K562 (cell line): Measurements from ENCODE around the gene CDKN2AIPNL. TPM values are rescaled to one million over a fixed set of nuclear protein-coding genes. Genes with fewer than 3 reads are reported as not detected.

Source experiments
- ATAC-seq: fragments of 200-7000 bp; cut with Tn5 transposase; 3 replicates; pipeline ENCODE4 v1.9.1; 2020; ENCODE audit warnings: moderate library complexity
- BruUV-seq: library from RNA; stranded (reverse); fragments of 400-500 nt; replicated peaks from 2 replicates; lab custom pipeline; 2021; lab: Mats Ljungman, UMichigan
- CTCF ChIA-PET: fragments of 300-600 bp; formaldehyde crosslinking; extraction: SDS; loops from one replicate; lab custom pipeline; 2021; ENCODE audit warnings: low intra/inter-chr PET ratio; lab: Yijun Ruan, JAX
- POLR2A ChIA-PET: fragments of 300-600, 350-650 bp; sonication (Branson Sonifier 250); formaldehyde crosslinking; extraction: SDS; loops from one replicate; lab custom pipeline; 2021; ENCODE audit warnings: antibody characterized with exemption, inconsistent platforms; lab: Yijun Ruan, JAX
- DNase-seq, 4 experiments: peaks; one replicate each; pipeline versions ENCODE4 v3.0.0 to v3.0.0-alpha.2; 2011 to 2018; ENCODE audit warnings: low spot score in 3 of 4, mixed read lengths in 3 of 4; ENCODE audit errors: extremely low read depth in 1 of 4
- FAIRE-seq: peaks from 2 replicates; lab custom pipeline; 2011; peaks lifted over from hg19 to GRCh38; lab: Jason Lieb, UNC
- H2AFZ ChIP-seq: 2 replicates; pipeline ENCODE4 v1.6.0; 2011; ENCODE audit warnings: low read depth, low read length, control low read depth, inconsistent platforms
- H3K27ac ChIP-seq: fragments of 200-600 bp; 3 replicates; pipeline ENCODE4 v1.8.0; 2011; ENCODE audit warnings: low read depth, mild to moderate bottlenecking, control low read depth, inconsistent platforms, low read length, moderate library complexity, mixed read lengths; ENCODE audit errors: extremely low read depth
- H3K27me3 ChIP-seq, 2 experiments: fragments of 300-600 bp in 1 of 2; 2 replicates in 1 of 2; 3 replicates in 1 of 2; pipeline versions ENCODE4 v1.6.0 to v1.8.0; 2011; ENCODE audit warnings: inconsistent platforms in 2 of 2, low read length in 2 of 2, mild to moderate bottlenecking in 1 of 2, mixed read lengths in 1 of 2, moderate library complexity in 1 of 2; ENCODE audit not compliant: control insufficient read depth in 2 of 2, insufficient read depth in 2 of 2
- H3K36me3 ChIP-seq: fragments of 300-600 bp; 3 replicates; pipeline ENCODE4 v1.8.0; 2011; ENCODE audit warnings: mild to moderate bottlenecking, low read length, inconsistent platforms; ENCODE audit not compliant: control insufficient read depth, insufficient read depth
- H3K4me1 ChIP-seq, 2 experiments: fragments of 200-600 bp in 1 of 2; replicated peaks in 1 of 2; 2 replicates in 1 of 2; 3 replicates in 1 of 2; pipeline versions ENCODE4 v1.5.1 to v1.8.0; 2011; ENCODE audit warnings: inconsistent platforms in 2 of 2, low read length in 2 of 2, mild to moderate bottlenecking in 1 of 2, mixed read lengths in 1 of 2, moderate library complexity in 1 of 2; ENCODE audit not compliant: control insufficient read depth in 2 of 2, insufficient read depth in 2 of 2
- H3K4me2 ChIP-seq: 2 replicates; pipeline ENCODE4 v1.6.1; 2011; ENCODE audit warnings: low read length, control low read depth, inconsistent platforms, mixed read lengths; ENCODE audit not compliant: insufficient read depth
- H3K4me3 ChIP-seq: fragments of 200-600 bp; sonication (generic), shearing (Covaris generic); 2 replicates; pipeline ENCODE4 v1.5.1; 2016; ENCODE audit warnings: control low read depth, inconsistent platforms
- H3K79me2 ChIP-seq: fragments of 200-600 bp; 3 replicates; pipeline ENCODE4 v1.8.0; 2011; ENCODE audit warnings: low read length, inconsistent platforms; ENCODE audit not compliant: control insufficient read depth, insufficient read depth
- H3K9ac ChIP-seq, 2 experiments: 2 replicates each; pipeline versions ENCODE4 v1.6.0 to v1.6.1; 2011; ENCODE audit warnings: low read depth in 2 of 2, low read length in 2 of 2, control low read depth in 1 of 2, inconsistent platforms in 1 of 2, mild to moderate bottlenecking in 1 of 2, mixed read lengths in 1 of 2; ENCODE audit not compliant: insufficient read depth in 1 of 2
- H3K9me1 ChIP-seq: one replicate; pipeline ENCODE4 v1.6.0; 2011; ENCODE audit warnings: inconsistent platforms, mild to moderate bottlenecking, low read length, moderate library complexity; ENCODE audit not compliant: control insufficient read depth, insufficient read depth
- H3K9me3 ChIP-seq: replicated peaks from 2 replicates; pipeline ENCODE4 v1.5.1; 2011; ENCODE audit warnings: low read depth, low read length, inconsistent platforms; ENCODE audit not compliant: control insufficient read depth, insufficient read depth
- H4K20me1 ChIP-seq: replicated peaks from 2 replicates; pipeline ENCODE4 v1.6.1; 2011; ENCODE audit warnings: low read length, inconsistent platforms, mixed read lengths; ENCODE audit not compliant: control insufficient read depth, insufficient read depth
- ATF3 ChIP-seq, 2 experiments: fragments of 450-650 bp in 1 of 2; sonication (generic) in 1 of 2; formaldehyde crosslinking in 1 of 2; IDR thresholded peaks in 1 of 2; conservative IDR thresholded peaks in 1 of 2; 2 replicates each; pipeline versions ENCODE4 v1.6.1 to v1.8.1; 2016 to 2023; ENCODE audit warnings: mild to moderate bottlenecking in 2 of 2, moderate library complexity in 2 of 2, inconsistent platforms in 1 of 2, missing genetic modification reagents in 1 of 2
- C11orf30 ChIP-seq: fragments of 450-650 bp; IDR thresholded peaks from 2 replicates; pipeline ENCODE4 v1.6.1; 2016; ENCODE audit warnings: low read depth, mild to moderate bottlenecking
- FUS ChIP-seq: fragments of 200-400 bp; formaldehyde crosslinking; optimal IDR thresholded peaks from 2 replicates; pipeline ENCODE3; 2017; ENCODE audit warnings: low read depth, low read length
- HDGF ChIP-seq: fragments of 450-650 bp; IDR thresholded peaks from 2 replicates; pipeline ENCODE4 v1.6.1; 2016
- MAFG ChIP-seq: fragments of 450-650 bp; conservative IDR thresholded peaks from 2 replicates; pipeline ENCODE4 v1.6.1; 2016; ENCODE audit warnings: missing genetic modification characterization, missing compliant biosample characterization
- PPARD ChIP-seq: fragments of 250-450 bp; sonication (Bioruptor Pico); IDR thresholded peaks from 2 replicates; pipeline ENCODE4 v1.8.0; 2022; ENCODE audit warnings: inconsistent platforms, mild to moderate bottlenecking, moderate library complexity
- RUNX1 ChIP-seq: sonication (generic); IDR thresholded peaks from 2 replicates; pipeline ENCODE4 v1.6.1; 2016; ENCODE audit warnings: antibody characterized with exemption, low read depth
- SRSF3 ChIP-seq: fragments of 200-400 bp; formaldehyde crosslinking; IDR thresholded peaks from 2 replicates; pipeline ENCODE4 v1.6.1; 2016; ENCODE audit warnings: mild to moderate bottlenecking, low read length, moderate library complexity; ENCODE audit not compliant: insufficient read depth
- XRCC4 ChIP-seq: IDR thresholded peaks from one replicate; pipeline ENCODE4 v1.6.1; 2011; ENCODE audit not compliant: insufficient read depth, insufficient read length; ENCODE audit errors: extremely low read depth
- ZNF263 ChIP-seq: sonication (generic); formaldehyde crosslinking; IDR thresholded peaks from 2 replicates; pipeline ENCODE4 v1.8.0; 2022; ENCODE audit warnings: mild to moderate bottlenecking, missing genetic modification reagents, borderline replicate concordance
- ZNF41 ChIP-seq: fragments of 250-450 bp; sonication (Bioruptor Pico); conservative IDR thresholded peaks from 2 replicates; pipeline ENCODE4 v1.4.0; 2020; ENCODE audit warnings: mild to moderate bottlenecking
- WGBS: fragments of 100-300 bp; shearing (Covaris generic); methylation state at CpG from one replicate; pipeline ENCODE4 v1.1.6; 2016; ENCODE audit warnings: low coverage, mixed read lengths; ENCODE audit not compliant: insufficient coverage; ENCODE audit errors: missing lambda C conversion rate; 5-methylcytosine and 5-hydroxymethylcytosine counted together
- in situ Hi-C: fragments of 300-500 bp; cut with MboI; formaldehyde crosslinking; loops from 4 replicates; pipeline ENCODE4 v1.15.0; 2018; ENCODE audit warnings: inconsistent platforms, mixed read lengths
- intact Hi-C: fragments of 100-400 bp; cut with micrococcal nuclease; formaldehyde crosslinking; loops from 2 replicates; pipeline ENCODE4 v1.14.2; 2022
- polyA plus RNA-seq, 8 experiments: library from polyadenylated mRNA; depleted of rRNA in 4 of 8; stranded (reverse) in 5 of 8; unstranded in 3 of 8; fragments of >200 nt; fragmentation: Nextera tagmentation in 2 of 8; fragmentation: Illumina TruSeq in 1 of 8; extraction: Ambion mirVana in 2 of 8; extraction: Trizol in 1 of 8; gene quantifications; 2 replicates each; pipeline versions ENCODE4 v1.2.1 to v1.2.3, GENCODE V29; 2011 to 2014; ENCODE audit warnings: inconsistent platforms in 1 of 8, missing spikeins in 1 of 8
- total RNA-seq, 7 experiments: library from RNA; depleted of rRNA in 6 of 7; stranded (reverse); fragments of >200 nt in 6 of 7; fragmentation: Illumina TruSeq in 2 of 7; extraction: Trizol in 2 of 7; gene quantifications; 2 replicates each; pipeline versions ENCODE4 v1.2.1 to v1.2.3, GENCODE V29; 2011 to 2021; ENCODE audit warnings: low replicate concordance in 1 of 7
- TF ChIP-seq, protein P1 (sequence below): fragments of 450-650 bp; IDR thresholded peaks from 2 replicates; pipeline ENCODE4 v1.6.1; 2016; ENCODE audit warnings: antibody characterized with exemption

CDKN2AIPNL gene
- total and polyA plus RNA-seq, 9 of the 15 experiments (the other 6 are each of a cell fraction or from before 2014, with no cell fraction given), result 19.9 to 46.9 (median 42.2) TPM

DNA sequence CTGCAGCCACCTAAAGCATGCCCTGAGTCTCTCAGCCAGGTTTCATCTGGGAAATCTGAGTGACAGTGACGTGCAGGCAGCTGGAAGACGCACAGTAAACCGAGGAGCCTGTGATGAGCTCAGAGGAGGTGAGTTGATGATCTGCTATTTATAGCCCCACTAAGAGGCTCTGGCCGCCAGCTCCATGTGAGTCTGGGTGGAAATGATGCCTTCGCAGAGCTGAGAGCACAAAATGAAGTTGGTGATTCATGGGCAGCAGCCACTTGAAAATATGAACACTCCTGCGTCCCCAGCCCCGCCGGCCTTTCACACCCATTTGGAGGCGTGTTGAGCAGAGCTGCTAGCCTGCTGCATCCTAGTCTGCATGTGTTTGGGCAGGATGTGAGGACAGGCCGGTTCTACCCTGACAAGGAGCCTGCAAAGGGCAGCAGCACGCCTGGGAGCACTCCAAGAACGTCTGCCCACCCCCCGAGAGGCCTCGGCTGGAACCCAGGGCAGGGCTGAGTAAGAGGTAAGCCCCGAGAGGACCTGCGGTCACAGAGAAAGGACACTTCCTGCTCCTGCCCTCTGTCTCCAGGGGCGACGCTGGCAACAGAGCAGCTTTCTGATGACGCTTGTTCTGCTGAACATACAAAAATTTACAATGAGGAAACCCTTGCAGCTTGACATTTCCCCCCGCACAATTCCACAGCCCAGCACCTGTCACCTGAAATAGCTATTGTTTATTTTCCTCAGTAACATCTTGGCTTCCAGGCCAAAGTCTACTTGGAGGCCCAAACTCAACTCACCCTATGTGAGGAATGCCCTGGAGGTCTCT is 25.1 kb upstream of the CDKN2AIPNL start (continued):
- no peak for TF ChIP-seq PPARD (CRISPR knock-in tag)
- no peak for TF ChIP-seq RUNX1
- no peak for TF ChIP-seq ZNF263 (CRISPR knock-in tag)
- TF ChIP-seq FUS, result no peak
- TF ChIP-seq, protein P1, sequence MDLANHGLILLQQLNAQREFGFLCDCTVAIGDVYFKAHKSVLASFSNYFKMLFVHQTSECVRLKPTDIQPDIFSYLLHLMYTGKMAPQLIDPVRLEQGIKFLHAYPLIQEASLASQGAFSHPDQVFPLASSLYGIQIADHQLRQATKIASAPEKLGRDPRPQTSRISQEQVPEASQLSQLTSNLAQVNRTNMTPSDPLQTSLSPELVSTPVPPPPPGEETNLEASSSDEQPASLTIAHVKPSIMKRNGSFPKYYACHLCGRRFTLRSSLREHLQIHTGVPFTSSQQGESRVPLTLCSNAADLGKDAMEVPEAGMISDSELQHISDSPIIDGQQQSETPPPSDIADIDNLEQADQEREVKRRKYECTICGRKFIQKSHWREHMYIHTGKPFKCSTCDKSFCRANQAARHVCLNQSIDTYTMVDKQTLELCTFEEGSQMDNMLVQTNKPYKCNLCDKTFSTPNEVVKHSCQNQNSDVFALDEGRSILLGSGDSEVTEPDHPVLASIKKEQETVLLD, result no peak
- no peak for TF ChIP-seq MAFG (tag)
- no peak for TF ChIP-seq XRCC4
- no peak for TF ChIP-seq HDGF
- TF ChIP-seq C11orf30, result peak; percentile 27; the same call in 1 of the 2 replicates
- TF ChIP-seq, all 486 proteins: peak for 4

DNA sequence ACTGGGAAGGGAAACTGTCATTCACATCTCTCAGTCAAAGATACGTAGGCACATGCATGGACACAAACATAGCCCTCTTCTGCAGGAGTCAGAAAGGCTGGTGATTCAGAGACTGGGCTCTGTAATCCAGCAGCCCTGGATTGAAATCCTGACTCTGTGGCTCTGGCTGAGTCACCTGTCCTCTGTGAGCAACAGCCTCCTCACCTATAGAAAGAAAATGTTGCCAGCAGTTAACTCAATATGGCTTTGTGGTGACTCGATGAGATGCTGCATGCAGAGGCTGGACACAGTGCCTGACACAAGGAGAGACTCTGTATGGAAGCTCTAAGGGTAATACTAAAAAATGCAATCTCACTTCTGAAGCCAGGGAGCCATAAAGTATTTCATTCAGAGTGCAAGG is 23.9 kb upstream of the CDKN2AIPNL start:
- 33% methylated on average over 2 of the region's 2 CpGs for WGBS
- ChIA-PET POLR2A (interaction anchor here (2.2 kb wide), 1 partner anchor 31 kb away, joined by 7 read pairs; no protein-coding TSS in a partner anchor), CTCF (no interaction called here)
- Histone ChIP-seq H3K36me3 (no peaks in the 10 kb centered on the region), H3K4me3 (no peak overlapping the region), H3K27me3 (no peaks in the 10 kb centered on the region; a peak in 1 of 5 replicates), H2AFZ (no peak overlapping the region), H3K27ac (no peak overlapping the region), H3K79me2 (no peaks in the 10 kb centered on the region), H3K9me3 (no peaks in the 10 kb centered on the region), H3K4me1 (peaks cover 27 to 30% of the 10 kb centered on the region in 2 experiments; a peak in 4 of 5 replicates), H3K4me2 (no peak overlapping the region), H4K20me1 (no peaks in the 10 kb centered on the region), H3K9ac (no peak overlapping the region; a peak in 1 of 4 replicates), H3K9me1 (no peaks in the 10 kb centered on the region)
- intact Hi-C loops, result no loop called here
- TF ChIP-seq ATF3 (IDR thresholded peaks at IDR 0.05) (peak; percentile 30; the same call in 1 of the 2 replicates), ATF3 (CRISPR knock-in tag; conservative IDR thresholded peaks at IDR 0.05) (no peak), SRSF3 (no peak), ZNF41 (CRISPR knock-in tag) (no peak)
- FAIRE-seq, result no peak
- ATAC-seq, result no peak
- DNase-seq, result no peak
- BruUV-seq, result no TSS peak
- in situ Hi-C loops, result no loop called here
